T-cell (primary cell): ENCODE data around the gene SREK1IP1. TPM values are rescaled to one million over a fixed set of nuclear protein-coding genes. Genes with fewer than 3 reads are reported as not detected.
A peak's percentile ranks its signal among the peaks of the same experiment; 100 is the strongest.
"Not testable (repeated sequence)": the region's sequence is repeated elsewhere in the genome, so short reads cannot be mapped to it uniquely, and the experiment has no call there.

ENCODE experiments used
- ATAC-seq, 4 experiments: fragments of 200-7000 bp in 3 of 4; fragments of 150-1000 bp in 1 of 4; cut with Tn5 transposase; replicated peaks in 1 of 4; 1 replicate in 3 of 4; 2 replicates in 1 of 4; pipeline ENCODE4 v1.10.0; 2021; ENCODE audit warnings: moderate library complexity in 3 of 4, mild to moderate bottlenecking in 2 of 4, moderate number of reproducible peaks in 1 of 4
- CTCF ChIA-PET, 2 donors: fragments of 300-600 bp; sonication (Branson Sonifier 250); formaldehyde crosslinking; loops; one replicate each; lab custom pipeline; 2022; ENCODE audit warnings: antibody characterized with exemption in 2 of 2; lab: Charles Lee
- POLR2A ChIA-PET, 2 donors: fragments of 300-600 bp; sonication (Branson Sonifier 250); formaldehyde crosslinking; loops; one replicate each; lab custom pipeline; 2022; ENCODE audit warnings: antibody characterized with exemption in 2 of 2; lab: Charles Lee
- DNase-seq, 35 experiments: peaks; one replicate each; pipeline versions ENCODE4 v3.0.0 to v3.0.0-alpha.2; 2013 to 2023
- H3K27ac ChIP-seq: one replicate; pipeline ENCODE4 v1.5.1; 2013; ENCODE audit warnings: low read length
- H3K27me3 ChIP-seq, 2 experiments: replicated peaks in 1 of 2; 1 replicate in 1 of 2; 2 replicates in 1 of 2; pipeline versions ENCODE4 v1.6.1 to v1.7.0; 2013; ENCODE audit warnings: low read length in 1 of 2, mixed read lengths in 1 of 2; ENCODE audit not compliant: control insufficient read depth in 2 of 2, insufficient read depth in 2 of 2; ENCODE audit errors: extremely low read depth in 1 of 2
- H3K36me3 ChIP-seq, 2 donors: 1 replicate in 1 of 2; 2 replicates in 1 of 2; pipeline versions ENCODE4 v1.6.1 to v1.7.0; 2013; ENCODE audit warnings: low read length in 1 of 2; ENCODE audit not compliant: control insufficient read depth in 2 of 2, insufficient read depth in 1 of 2; ENCODE audit errors: extremely low read depth in 1 of 2
- H3K4me1 ChIP-seq, 2 experiments: 1 replicate in 1 of 2; 2 replicates in 1 of 2; pipeline versions ENCODE4 v1.6.1 to v1.7.0; 2013; ENCODE audit warnings: low read length in 2 of 2, mixed read lengths in 1 of 2; ENCODE audit not compliant: insufficient read depth in 2 of 2, control insufficient read depth in 1 of 2; ENCODE audit errors: extremely low read depth in 1 of 2
- H3K4me3 ChIP-seq, 2 donors: 1 replicate in 1 of 2; 2 replicates in 1 of 2; pipeline versions ENCODE4 v1.5.1 to v1.7.0; 2013; ENCODE audit warnings: mild to moderate bottlenecking in 2 of 2, low read length in 1 of 2, moderate library complexity in 1 of 2; ENCODE audit not compliant: control insufficient read depth in 1 of 2; ENCODE audit errors: extremely low read depth in 1 of 2
- H3K9me3 ChIP-seq: 2 replicates; pipeline ENCODE4 v1.7.0; 2013
- H3K27ac Mint-ChIP-seq, 2 donors: one replicate each; pipeline ENCODE4 v1.8.0; 2020 to 2021; ENCODE audit warnings: mild to moderate bottlenecking in 2 of 2, mixed read lengths in 2 of 2
- H3K27me3 Mint-ChIP-seq, 2 donors: one replicate each; pipeline ENCODE4 v1.8.0; 2021 to 2022; ENCODE audit warnings: mixed read lengths in 2 of 2
- H3K36me3 Mint-ChIP-seq: one replicate; pipeline ENCODE4 v1.8.0; 2021; ENCODE audit warnings: mixed read lengths
- H3K4me1 Mint-ChIP-seq, 3 donors: one replicate each; pipeline ENCODE4 v1.8.0; 2020 to 2022; ENCODE audit warnings: mixed read lengths in 3 of 3, mild to moderate bottlenecking in 1 of 3
- H3K4me3 Mint-ChIP-seq, 3 donors: one replicate each; pipeline ENCODE4 v1.8.0; 2020 to 2022; ENCODE audit warnings: mild to moderate bottlenecking in 3 of 3, mixed read lengths in 3 of 3, moderate library complexity in 3 of 3
- H3K9me3 Mint-ChIP-seq, 3 donors: one replicate each; pipeline ENCODE4 v1.8.0; 2020 to 2022; ENCODE audit warnings: mixed read lengths in 3 of 3
- WGBS: methylation state at CpG from one replicate; pipeline ENCODE4 v1.1.5; 2013; ENCODE audit warnings: missing lambda C conversion rate; ENCODE audit not compliant: insufficient coverage; 5-methylcytosine and 5-hydroxymethylcytosine counted together
- total RNA-seq, 35 experiments: library from RNA in 6 of 35; stranded (reverse) in 6 of 35; fragments of 120-200 nt in 1 of 35; gene quantifications; one replicate each; pipeline versions ENCODE4 v1.2.1 to v1.2.4 and lab custom pipeline; 2013 to 2026

Gene SREK1IP1
- total RNA-seq, 5 donors from 2014 or later (not counting 1 experiment from before 2014, with no cell fraction given) = 16.2 to 26.4 (median 22.7) TPM

DNA sequence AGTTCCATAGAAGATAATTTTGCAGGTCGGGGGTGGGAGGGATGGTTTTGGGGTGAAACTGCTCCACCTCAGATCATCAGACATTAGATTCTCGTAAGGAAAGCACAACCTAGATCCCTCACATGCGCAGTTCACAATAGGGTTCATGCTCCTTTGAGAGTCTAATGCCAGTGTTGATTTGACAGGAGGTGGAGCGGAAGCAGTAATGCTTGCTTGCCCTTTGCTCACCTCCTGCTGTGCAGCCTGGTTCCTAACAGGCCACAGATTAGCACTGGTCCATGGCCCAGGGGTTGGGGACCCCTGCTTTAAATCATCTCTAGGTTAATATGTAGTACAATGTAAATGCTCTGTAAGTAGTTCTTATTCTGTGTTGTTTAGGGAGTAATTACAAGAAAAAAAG lies 67.7 kb downstream of the SREK1IP1 start:
- no peak for ATAC-seq
- WGBS = no CpG with 5 or more reads among the region's 4 CpGs
- no peaks in the 10 kb centered on the region for H3K36me3 Mint-ChIP-seq
- H3K4me1 ChIP-seq = no peaks in the 10 kb centered on the region
- DNase-seq = no peak
- peaks cover 12 to 18% of the 10 kb centered on the region in 2 donors for H3K27me3 Mint-ChIP-seq
- peaks cover 0 to 7% of the 10 kb centered on the region in 2 experiments for H3K27me3 ChIP-seq
- POLR2A ChIA-PET = no interaction called here
- no peak overlapping the region for H3K27ac Mint-ChIP-seq
- CTCF ChIA-PET = no interaction called here
- H3K4me3 ChIP-seq = no peak overlapping the region
- no peaks in the 10 kb centered on the region for H3K36me3 ChIP-seq
- H3K9me3 Mint-ChIP-seq = peaks cover 11 to 12% (median 11%) of the 10 kb centered on the region in 3 donors
- no peak overlapping the region for H3K4me3 Mint-ChIP-seq
- no peaks in the 10 kb centered on the region for H3K9me3 ChIP-seq
- H3K27ac ChIP-seq = no peak overlapping the region
- no peaks in the 10 kb centered on the region for H3K4me1 Mint-ChIP-seq

DNA sequence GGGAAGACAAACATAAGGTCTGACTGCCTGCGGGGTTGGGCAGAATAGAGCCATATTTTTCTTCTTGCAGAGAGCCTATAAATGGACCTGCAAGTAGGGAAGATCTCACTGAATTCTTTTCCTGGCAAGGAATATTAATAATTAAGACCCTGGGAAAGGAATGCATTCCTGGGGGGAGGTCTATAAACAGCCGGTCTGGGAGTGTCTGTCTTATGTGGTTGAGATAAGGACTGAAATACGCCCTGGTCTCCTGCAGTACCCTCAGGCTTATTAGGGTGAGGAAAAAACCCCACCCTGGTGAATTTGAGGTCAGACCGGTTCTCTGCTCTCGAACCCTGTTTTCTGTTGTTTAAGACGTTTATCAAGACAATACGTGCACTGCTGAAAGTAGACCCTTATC lies 72.1 kb downstream of the SREK1IP1 start:
- ATAC-seq, H3K27ac Mint-ChIP-seq, H3K36me3 Mint-ChIP-seq, H3K4me1 ChIP-seq, DNase-seq, H3K27me3 ChIP-seq, H3K36me3 ChIP-seq, H3K27ac ChIP-seq, H3K4me3 ChIP-seq, H3K4me1 Mint-ChIP-seq, H3K9me3 ChIP-seq, CTCF ChIA-PET, H3K4me3 Mint-ChIP-seq, POLR2A ChIA-PET: not testable (repeated sequence)
- WGBS = 90% methylated on average over 7 of the region's 7 CpGs
- Mint-ChIP-seq H3K27me3 (peaks cover 20 to 36% of the 10 kb centered on the region in 2 donors), H3K9me3 (peaks cover 12 to 15% (median 15%) of the 10 kb centered on the region in 3 donors)

GRCh38 chr5:64693636-64694035 lies 74.9 kb downstream of the SREK1IP1 start:
- Histone ChIP-seq H3K36me3 (no peaks in the 10 kb centered on the region), H3K4me3 (no peak overlapping the region), H3K9me3 (no peaks in the 10 kb centered on the region), H3K27ac (no peak overlapping the region), H3K27me3 (peaks cover 10 to 15% of the 10 kb centered on the region in 2 experiments), H3K4me1 (peaks cover 0 to 9% of the 10 kb centered on the region in 2 experiments)
- no peak overlapping the region for H3K4me3 Mint-ChIP-seq
- peaks cover 7 to 10% (median 7%) of the 10 kb centered on the region in 3 donors for H3K4me1 Mint-ChIP-seq
- ATAC-seq (no peak), DNase-seq (no peak)
- 57% methylated on average over 2 of the region's 2 CpGs for WGBS
- H3K9me3 Mint-ChIP-seq = peaks cover 11 to 15% (median 15%) of the 10 kb centered on the region in 3 donors
- H3K36me3 Mint-ChIP-seq = no peaks in the 10 kb centered on the region
- CTCF ChIA-PET = no interaction called here
- H3K27ac Mint-ChIP-seq = no peak overlapping the region
- POLR2A ChIA-PET = no interaction called here
- H3K27me3 Mint-ChIP-seq = peaks cover 34 to 48% of the 10 kb centered on the region in 2 donors

DNA sequence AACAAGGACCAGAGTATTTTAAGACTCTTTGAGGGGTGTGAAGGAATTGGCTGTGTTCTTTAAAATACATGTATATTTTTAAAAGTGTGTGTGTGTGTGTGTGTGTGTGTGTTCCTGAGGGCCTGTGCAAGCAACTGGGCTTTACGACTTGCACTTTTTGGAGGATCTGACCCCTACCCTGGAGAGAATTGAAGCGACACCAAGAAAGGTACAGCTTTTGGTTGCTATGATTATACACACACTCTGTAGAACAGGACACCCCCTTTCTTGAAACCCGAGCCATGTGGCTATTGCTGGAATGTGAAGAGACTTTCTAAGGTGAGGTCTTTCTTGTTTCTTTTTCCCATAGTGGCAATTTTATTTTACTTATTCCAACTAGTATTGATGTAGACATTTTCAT lies 77.2 kb downstream of the SREK1IP1 start:
- ChIA-PET POLR2A (no interaction called here), CTCF (no interaction called here)
- Mint-ChIP-seq H3K9me3 (peaks cover 0 to 7% (median 7%) of the 10 kb centered on the region in 3 donors), H3K4me1 (peaks cover 7 to 10% (median 7%) of the 10 kb centered on the region in 3 donors), H3K27ac (no peak overlapping the region), H3K4me3 (peak overlapping the region in 1 of 3 donors; percentile 10), H3K36me3 (no peaks in the 10 kb centered on the region), H3K27me3 (peaks cover 40 to 52% of the 10 kb centered on the region in 2 donors)
- no peaks in the 10 kb centered on the region for H3K36me3 ChIP-seq
- DNase-seq = no peak
- H3K4me3 ChIP-seq = no peak overlapping the region
- H3K27ac ChIP-seq = no peak overlapping the region
- WGBS = no CpG with 5 or more reads among the region's 3 CpGs
- no peak for ATAC-seq
- H3K9me3 ChIP-seq = no peaks in the 10 kb centered on the region
- peaks cover 0 to 9% of the 10 kb centered on the region in 2 experiments for H3K4me1 ChIP-seq
- H3K27me3 ChIP-seq = peaks cover 10 to 17% of the 10 kb centered on the region in 2 experiments

DNA sequence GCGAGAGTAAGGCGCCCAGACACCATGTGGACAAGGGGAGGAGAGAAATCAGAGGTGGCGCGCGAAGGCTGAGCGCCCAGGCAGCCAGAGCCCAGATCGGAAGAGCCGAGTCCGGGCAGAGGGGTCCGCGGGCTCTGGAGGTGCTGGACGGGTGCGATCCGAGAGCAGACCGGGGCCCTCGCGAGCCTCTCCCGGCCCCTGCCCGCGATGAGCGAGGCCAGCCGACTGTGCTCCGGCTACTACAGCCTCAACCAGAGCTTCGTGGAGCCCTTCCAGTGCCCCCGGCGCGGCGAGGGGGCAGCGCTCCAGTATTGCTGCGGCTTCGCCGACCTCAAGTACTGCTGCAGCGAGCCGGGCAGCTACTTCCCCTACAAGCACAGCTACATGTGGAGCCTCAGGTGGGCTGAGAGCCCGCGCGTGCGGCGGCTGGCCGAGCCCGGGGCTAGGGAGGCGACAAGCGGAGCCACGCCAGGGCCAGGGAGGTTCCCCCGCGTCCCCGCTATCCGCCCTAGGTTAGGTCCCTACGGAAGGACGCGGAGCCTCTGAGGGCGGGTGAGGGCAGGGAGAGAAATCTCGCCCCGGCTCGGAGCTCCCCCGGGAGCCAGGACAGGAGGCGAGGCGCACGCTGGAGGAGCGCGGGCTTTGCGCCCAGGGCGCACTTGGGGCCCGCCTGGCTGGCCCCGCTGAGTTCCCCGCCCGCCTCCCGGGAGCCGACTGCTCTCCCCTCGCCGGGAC lies 77.9 kb downstream of the SREK1IP1 start, which contains the start of gene SHISAL2B:
Gene SHISAL2B, plus strand, starts transcription at position 87 of the 735 bp plus-strand sequence. Its CDS starts 121 bp downstream, at position 208.
- DNase-seq (no peak), ATAC-seq (peak in 2 of 4 experiments; percentile 12 to 34)
- 4% methylated on average over 67 of the region's 71 CpGs for WGBS
- Mint-ChIP-seq H3K4me1 (peaks cover 7 to 10% (median 7%) of the 10 kb centered on the region in 3 donors), H3K27ac (no peak within 1 kb of the TSS), H3K4me3 (peak within 1 kb of the TSS in 2 of 3 donors; percentile 4 to 68), H3K27me3 (peaks cover 40 to 52% of the 10 kb centered on the region in 2 donors), H3K9me3 (peaks cover 0 to 2% (median 2%) of the 10 kb centered on the region in 3 donors), H3K36me3 (no peaks in the 10 kb centered on the region)
- H3K27ac ChIP-seq = no peak within 1 kb of the TSS
- H3K36me3 ChIP-seq = no peaks in the 10 kb centered on the region
- H3K27me3 ChIP-seq = peaks cover 12 to 17% of the 10 kb centered on the region in 2 experiments
- CTCF ChIA-PET = no interaction called here
- no peak within 1 kb of the TSS for H3K4me3 ChIP-seq
- POLR2A ChIA-PET = no interaction called here
- peaks cover 0 to 9% of the 10 kb centered on the region in 2 experiments for H3K4me1 ChIP-seq
- no peaks in the 10 kb centered on the region for H3K9me3 ChIP-seq

GRCh38 chr5:64690104-64690416 lies 78.4 kb downstream of the SREK1IP1 start:
- Histone ChIP-seq H3K36me3 (no peaks in the 10 kb centered on the region), H3K27me3 (peaks cover 14 to 17% of the 10 kb centered on the region in 2 experiments), H3K4me1 (peaks cover 0 to 9% of the 10 kb centered on the region in 2 experiments), H3K27ac (no peak overlapping the region), H3K4me3 (no peak overlapping the region), H3K9me3 (no peaks in the 10 kb centered on the region)
- WGBS = 11% methylated on average over 8 of the region's 9 CpGs
- POLR2A ChIA-PET = no interaction called here
- Mint-ChIP-seq H3K4me1 (peaks cover 7 to 10% (median 7%) of the 10 kb centered on the region in 3 donors), H3K36me3 (no peaks in the 10 kb centered on the region), H3K9me3 (no peaks in the 10 kb centered on the region), H3K27ac (no peak overlapping the region), H3K27me3 (peaks cover 40 to 52% of the 10 kb centered on the region in 2 donors), H3K4me3 (peak overlapping the region in 2 of 3 donors; percentile 4 to 68)
- no peak for DNase-seq
- ATAC-seq = no peak
- CTCF ChIA-PET = no interaction called here
